ENCODE measurements around the gene WDR81.

- TF ChIP-seq CTCF (IDR thresholded peaks at IDR 0.05; ENCODE audit: low read length) (no peak), EZH2 (IDR thresholded peaks at IDR 0.05; ENCODE audit: borderline replicate concordance, low read length) (no peak)
Observed at GRCh38 chr17:1686086-1686485, 38.4 kb upstream of the WDR81 start.

Data from OCI-LY1 (cell line).